ENCODE measurements around the gene ERO1A.
"Not testable (repeated sequence)": the region's sequence is repeated elsewhere in the genome, so short reads cannot be mapped to it uniquely, and the experiment has no call there.

ERO1A gene

GRCh38 chr14:52695481-52696091 is at the start of gene ERO1A:
ERO1A (minus strand) TSS chr14:52695558; CDS start chr14:52695481, 77 bp downstream.
- peak; percentile 52 for DNase-seq

GRCh38 chr14:52741865-52742264 is 46.5 kb upstream of the ERO1A start:
- no peak for DNase-seq

- DNase-seq = no peak
These were observed 45.4 kb upstream of the ERO1A start for GRCh38 chr14:52740751-52741150.

DNA sequence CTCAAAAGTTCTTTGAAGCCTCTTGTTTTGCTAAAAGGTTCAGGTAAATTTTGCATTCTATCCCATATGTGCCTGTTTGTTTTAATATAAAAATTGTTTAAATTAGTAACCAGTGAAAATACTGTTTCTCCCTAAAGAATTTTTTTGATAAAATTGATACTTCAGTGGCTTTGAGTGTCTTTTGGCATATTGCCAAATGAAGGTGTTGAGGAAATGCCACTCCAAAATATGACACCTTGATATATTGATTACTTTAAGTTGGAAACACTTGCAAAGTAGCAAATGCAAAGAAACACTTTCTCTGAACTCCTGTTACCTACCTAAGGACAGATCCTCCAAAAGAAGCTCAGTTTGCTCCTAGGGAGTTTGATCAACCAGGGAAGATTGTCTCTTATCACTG is 43.1 kb upstream of the ERO1A start:
- no peak for DNase-seq

- no peak for DNase-seq
These were observed 40.6 kb upstream of the ERO1A start for GRCh38 chr14:52735921-52736489.

GRCh38 chr14:52733824-52734223 is 38.5 kb upstream of the ERO1A start:
- no peak for DNase-seq

GRCh38 chr14:52730709-52731111 is 35.4 kb upstream of the ERO1A start:
- DNase-seq = no peak

GRCh38 chr14:52729925-52730708 is 34.8 kb upstream of the ERO1A start, which contains the start of gene STYX:
STYX (plus strand) TSS chr14:52730166; CDS start chr14:52730475, 309 bp downstream.
- peak; percentile 98 for DNase-seq

DNA sequence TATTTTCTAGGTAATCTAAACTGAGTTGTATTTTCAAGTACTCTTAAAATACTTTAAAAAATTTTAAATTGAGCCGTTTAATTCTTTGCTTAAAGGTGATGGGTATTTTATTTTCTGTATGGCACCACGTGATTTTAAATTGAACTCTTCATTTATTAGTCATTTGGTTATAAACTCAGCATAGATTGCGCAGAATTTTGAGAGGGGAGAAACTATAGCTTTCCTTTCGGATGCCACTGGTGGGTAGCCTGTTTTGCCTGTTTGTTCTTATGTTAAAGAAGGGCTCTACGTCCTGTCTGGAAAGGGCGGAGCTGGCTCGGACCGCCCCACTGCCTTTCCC is 34.2 kb upstream of the ERO1A start:
- DNase-seq = no peak

DNA sequence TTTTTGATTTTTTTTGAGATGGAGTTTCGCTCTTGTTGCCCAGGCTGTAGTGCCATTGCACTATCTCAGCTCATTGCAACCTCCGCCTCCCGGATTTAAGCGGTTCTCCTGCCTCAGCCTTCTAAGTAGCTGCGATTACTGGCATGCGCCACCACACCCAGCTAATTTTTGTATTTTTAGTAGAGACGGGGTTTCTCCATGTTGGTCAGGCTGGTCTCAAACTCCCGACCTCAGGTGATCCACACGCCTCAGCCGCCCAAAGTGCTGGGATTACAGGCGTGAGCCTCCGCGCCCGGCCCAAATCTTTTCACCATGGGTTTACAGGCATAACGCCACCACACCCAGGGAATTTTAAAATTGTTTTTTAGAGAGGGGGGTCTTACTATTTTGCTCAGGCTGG is 33.7 kb upstream of the ERO1A start:
- not testable (repeated sequence) for DNase-seq

DNA sequence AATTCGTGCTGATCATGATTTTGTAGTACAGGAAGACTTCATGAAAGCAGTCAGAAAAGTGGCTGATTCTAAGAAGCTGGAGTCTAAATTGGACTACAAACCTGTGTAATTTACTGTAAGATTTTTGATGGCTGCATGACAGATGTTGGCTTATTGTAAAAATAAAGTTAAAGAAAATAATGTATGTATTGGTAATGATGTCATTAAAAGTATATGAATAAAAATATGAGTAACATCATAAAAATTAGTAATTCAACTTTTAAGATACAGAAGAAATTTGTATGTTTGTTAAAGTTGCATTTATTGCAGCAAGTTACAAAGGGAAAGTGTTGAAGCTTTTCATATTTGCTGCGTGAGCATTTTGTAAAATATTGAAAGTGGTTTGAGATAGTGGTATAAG is 32.2 kb upstream of the ERO1A start:
- not testable (repeated sequence) for DNase-seq

DNA sequence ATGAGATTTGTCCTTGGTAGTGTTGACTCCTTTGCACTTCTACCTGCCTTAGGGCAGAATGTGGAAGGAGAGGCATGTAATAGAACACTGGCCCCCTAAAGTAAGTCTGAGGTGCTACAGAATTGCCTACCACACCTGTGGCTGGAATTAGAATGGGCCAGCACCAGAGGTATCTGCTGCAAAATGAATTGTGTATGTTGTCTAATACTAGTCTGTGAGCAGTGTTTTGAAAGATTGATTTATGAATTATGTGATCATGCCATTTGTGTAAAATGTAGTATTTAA is 28.9 kb upstream of the ERO1A start:
- no peak for DNase-seq

- no peak for DNase-seq
These were observed 28.4 kb upstream of the ERO1A start for GRCh38 chr14:52723514-52724359.

DNA sequence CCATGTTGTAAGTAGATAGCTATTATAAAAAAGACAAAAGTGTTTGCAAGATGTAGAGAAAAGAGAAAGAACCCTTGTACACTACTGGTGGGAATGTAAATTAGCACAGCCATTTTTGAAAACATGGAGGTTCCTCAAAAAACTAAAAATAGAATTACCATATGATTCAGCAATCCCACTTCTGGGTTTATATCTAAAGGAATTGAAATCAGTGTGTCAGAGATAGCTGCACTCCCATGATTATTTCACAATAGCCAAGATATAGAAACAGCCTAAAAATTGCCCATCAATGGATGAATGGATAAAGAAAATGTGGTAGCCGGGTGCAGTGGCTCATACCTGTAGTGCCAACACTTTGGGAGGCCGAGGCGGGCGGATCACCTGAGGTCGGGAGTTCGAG is 20.8 kb upstream of the ERO1A start:
- no peak for DNase-seq

DNA sequence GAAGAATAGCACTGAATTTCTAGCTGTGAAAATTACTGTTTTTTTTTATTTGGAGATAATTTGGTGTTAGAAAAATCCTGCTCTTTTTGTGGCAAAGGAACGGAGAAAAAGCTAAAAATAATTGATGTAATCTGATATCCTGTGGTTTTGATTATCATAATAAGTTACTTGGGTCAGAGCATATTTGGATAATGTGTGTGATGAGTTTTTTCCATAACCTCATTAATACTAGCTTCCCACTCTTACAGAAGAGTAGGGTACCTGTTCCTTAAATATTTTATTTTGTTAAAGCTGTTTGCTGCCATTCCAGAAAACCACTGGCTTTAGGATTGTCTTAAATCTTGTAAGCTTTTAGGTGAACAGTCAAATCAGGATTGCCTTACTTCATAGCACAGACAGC is 16.3 kb upstream of the ERO1A start:
- no peak for DNase-seq

DNA sequence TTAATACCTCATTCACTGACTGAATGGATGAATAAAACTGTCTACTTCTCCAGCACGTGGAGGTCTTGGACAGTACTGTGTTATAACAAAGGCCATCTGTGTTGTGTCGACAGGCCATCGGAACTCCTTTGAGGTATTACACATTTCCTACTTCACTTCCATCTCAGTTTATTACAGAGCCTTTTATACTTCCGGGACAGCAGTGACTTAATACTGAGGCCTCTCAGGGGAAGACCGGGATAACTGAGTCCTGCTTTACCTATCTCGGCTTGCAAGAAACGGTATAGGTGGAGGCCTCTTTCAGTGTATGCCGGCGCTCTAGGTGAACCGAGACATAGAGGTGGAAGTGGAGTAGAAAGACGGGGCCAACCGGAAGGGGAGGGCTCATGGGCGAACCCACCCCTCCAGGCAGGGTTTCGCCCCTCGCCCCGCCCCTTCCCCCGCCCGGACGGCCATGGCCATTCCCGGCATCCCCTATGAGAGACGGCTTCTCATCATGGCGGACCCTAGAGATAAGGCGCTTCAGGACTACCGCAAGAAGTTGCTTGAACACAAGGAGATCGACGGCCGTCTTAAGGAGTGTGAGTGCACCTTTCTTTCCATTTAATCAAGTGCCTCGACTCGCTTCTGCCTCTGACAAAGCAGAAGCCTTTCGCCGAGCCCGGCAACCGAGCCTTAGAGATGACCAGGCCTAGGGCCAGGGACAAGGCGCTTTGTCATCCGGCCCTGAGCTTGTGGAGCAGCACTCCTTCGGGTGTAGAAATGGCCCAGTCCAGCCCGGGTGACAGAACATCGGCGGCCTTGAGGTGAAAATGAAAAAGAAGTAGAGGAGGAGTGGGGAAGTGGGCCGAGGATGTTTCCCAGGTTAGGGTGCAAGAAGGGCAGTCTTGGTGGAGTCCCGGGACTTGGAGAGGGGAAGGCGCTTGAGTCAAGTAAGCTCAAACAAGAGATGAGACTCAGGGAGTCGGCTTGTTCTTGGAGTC is 11.7 kb upstream of the ERO1A start, which contains the start of gene PSMC6:
Gene PSMC6 (plus strand): TSS at position 477 of the 983 bp plus-strand sequence. CDS start 20 bp downstream, at position 497.
- peak; percentile 95 for DNase-seq

GRCh38 chr14:52706286-52706685 is 10.9 kb upstream of the ERO1A start:
- DNase-seq = peak; percentile 15

DNA sequence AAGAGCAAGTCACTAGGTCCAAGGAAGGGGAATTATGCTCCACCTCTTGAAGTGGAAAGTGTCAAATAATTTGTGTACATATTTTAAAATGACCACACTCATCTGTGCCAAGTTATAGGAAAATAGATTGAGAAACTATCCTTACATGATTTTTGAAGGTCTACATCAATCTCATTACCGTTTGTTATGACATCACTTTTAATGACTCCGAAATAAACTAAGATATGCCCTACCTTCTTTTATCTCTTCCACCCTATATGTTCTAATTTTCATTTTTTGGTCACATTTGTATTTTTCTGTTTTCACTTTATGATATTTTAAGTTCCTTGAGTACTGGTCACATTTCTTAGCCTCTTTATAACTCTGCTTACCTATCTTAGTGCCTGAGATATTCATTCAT is 8.3 kb upstream of the ERO1A start:
- no peak for DNase-seq

- no peak for DNase-seq
These were observed 7.9 kb upstream of the ERO1A start for GRCh38 chr14:52703225-52703624.

DNA sequence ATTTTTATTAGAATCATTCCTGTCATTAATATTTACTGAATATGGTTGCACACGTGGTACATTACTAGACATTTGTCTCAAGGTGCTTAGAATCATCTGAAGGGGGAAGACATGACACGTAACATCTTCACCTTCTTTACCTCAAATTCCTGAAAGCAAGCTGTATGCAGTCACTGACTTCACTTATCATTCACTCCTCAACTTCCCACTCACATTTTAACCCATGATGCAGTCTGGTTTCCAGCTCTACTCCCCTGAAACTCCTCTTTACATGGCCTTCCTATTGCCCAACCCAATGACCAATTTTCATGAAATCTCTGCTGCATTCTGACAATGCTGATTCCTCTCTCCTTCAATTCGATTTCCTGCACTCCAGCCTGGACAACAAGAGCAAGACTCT is 5.9 kb upstream of the ERO1A start:
- no peak for DNase-seq

- no peak for DNase-seq
These were observed 5.4 kb upstream of the ERO1A start for GRCh38 chr14:52700701-52701172.

All from activated CD4-positive, alpha-beta T cell treated with anti-CD3 and anti-CD28 coated beads, Interleukin-2, amount 50 U/mL, for 1 hour (primary cell).